Endothelial cell (in vitro differentiated cells): ENCODE results near the gene VPS8. TPM values are rescaled to one million over a fixed set of nuclear protein-coding genes. Genes with fewer than 3 reads are reported as not detected.
"Not testable (repeated sequence)": the region's sequence is repeated elsewhere in the genome, so short reads cannot be mapped to it uniquely, and the experiment has no call there.

Source experiments
- DNase-seq: peaks from one replicate; pipeline ENCODE4 v3.0.0; 2021; ENCODE audit warnings: low spot score
- H3K27ac Mint-ChIP-seq: one replicate; pipeline ENCODE4 v1.8.0; 2021; ENCODE audit warnings: mixed read lengths, inconsistent platforms; ENCODE audit not compliant: unreplicated experiment
- H3K27me3 Mint-ChIP-seq: one replicate; pipeline ENCODE4 v1.8.0; 2021; ENCODE audit warnings: mild to moderate bottlenecking, moderate library complexity, mixed read lengths, inconsistent platforms; ENCODE audit not compliant: unreplicated experiment
- H3K36me3 Mint-ChIP-seq: one replicate; pipeline ENCODE4 v1.8.0; 2021; ENCODE audit warnings: mild to moderate bottlenecking, low read depth, mixed read lengths, inconsistent platforms; ENCODE audit not compliant: unreplicated experiment
- H3K4me1 Mint-ChIP-seq: one replicate; pipeline ENCODE4 v1.8.0; 2021; ENCODE audit warnings: mild to moderate bottlenecking, mixed read lengths, inconsistent platforms; ENCODE audit not compliant: unreplicated experiment
- H3K4me3 Mint-ChIP-seq: one replicate; pipeline ENCODE4 v1.8.0; 2021; ENCODE audit warnings: mild to moderate bottlenecking, mixed read lengths, inconsistent platforms; ENCODE audit not compliant: unreplicated experiment
- H3K9me3 Mint-ChIP-seq: one replicate; pipeline ENCODE4 v1.8.0; 2021; ENCODE audit warnings: mixed read lengths, inconsistent platforms; ENCODE audit not compliant: unreplicated experiment
- CTCF ChIP-seq: fragments of 200-600 bp; sonication (generic); IDR thresholded peaks from one replicate; pipeline ENCODE4 v1.5.0; 2021; ENCODE audit warnings: antibody characterized with exemption; ENCODE audit not compliant: unreplicated experiment
- total RNA-seq: library from RNA; stranded (reverse); fragmentation: NEBNext Ultra II Directional; extraction: Animal tissue kit (Norgen Biotek cat#: 25700); gene quantifications from one replicate; pipeline ENCODE4 v1.2.1, GENCODE V29; 2021; ENCODE audit not compliant: unreplicated experiment

VPS8 gene
- total RNA-seq, 1 donor from 2014 or later, result 59.8 TPM

GRCh38 chr3:184954251-184954650, 142.3 kb downstream of the VPS8 start:
- DNase-seq, result no peak
- peaks cover 14% of the 10 kb centered on the region for H3K36me3 Mint-ChIP-seq
- H3K4me1 Mint-ChIP-seq, result peaks cover 9% of the 10 kb centered on the region
- no peaks in the 10 kb centered on the region for H3K9me3 Mint-ChIP-seq
- H3K4me3 Mint-ChIP-seq, result no peak overlapping the region
- TF ChIP-seq CTCF, result no peak
- H3K27ac Mint-ChIP-seq, result no peak overlapping the region
- no peaks in the 10 kb centered on the region for H3K27me3 Mint-ChIP-seq

- not testable (repeated sequence) for H3K4me1 Mint-ChIP-seq, DNase-seq, H3K9me3 Mint-ChIP-seq, H3K27ac Mint-ChIP-seq, H3K27me3 Mint-ChIP-seq, H3K4me3 Mint-ChIP-seq
- peaks cover 14% of the 10 kb centered on the region for H3K36me3 Mint-ChIP-seq
These were observed 142.9 kb downstream of the VPS8 start for GRCh38 chr3:184954851-184955250.

GRCh38 chr3:184965639-184966430, 153.9 kb downstream of the VPS8 start:
- Mint-ChIP-seq H3K9me3 (no peaks in the 10 kb centered on the region), H3K4me1 (no peaks in the 10 kb centered on the region), H3K27ac (no peak overlapping the region), H3K27me3 (no peaks in the 10 kb centered on the region), H3K4me3 (no peak overlapping the region), H3K36me3 (peaks cover 11% of the 10 kb centered on the region)
- no peak for DNase-seq
- TF ChIP-seq CTCF, result no peak

- no peaks in the 10 kb centered on the region for H3K9me3 Mint-ChIP-seq
- no peak for TF ChIP-seq CTCF
- H3K36me3 Mint-ChIP-seq, result peaks cover 16% of the 10 kb centered on the region
- H3K4me1 Mint-ChIP-seq, result no peaks in the 10 kb centered on the region
- H3K4me3 Mint-ChIP-seq, result no peak overlapping the region
- no peak for DNase-seq
- H3K27ac Mint-ChIP-seq, result no peak overlapping the region
- H3K27me3 Mint-ChIP-seq, result no peaks in the 10 kb centered on the region
These were observed 156.1 kb downstream of the VPS8 start for GRCh38 chr3:184968115-184968514.

- no peaks in the 10 kb centered on the region for H3K9me3 Mint-ChIP-seq
- peaks cover 19% of the 10 kb centered on the region for H3K36me3 Mint-ChIP-seq
- H3K4me3 Mint-ChIP-seq, result no peak overlapping the region
- TF ChIP-seq CTCF, result no peak
- H3K27ac Mint-ChIP-seq, result no peak overlapping the region
- DNase-seq, result no peak
- no peaks in the 10 kb centered on the region for H3K27me3 Mint-ChIP-seq
- H3K4me1 Mint-ChIP-seq, result no peaks in the 10 kb centered on the region
These were observed 158.2 kb downstream of the VPS8 start for GRCh38 chr3:184970186-184970585.
